ENCODE results near the gene MBD1. TPM values are rescaled to one million over a fixed set of nuclear protein-coding genes. Genes with fewer than 3 reads are reported as not detected.

Gene MBD1
- total and polyA plus RNA-seq, 2 of the 13 experiments (the other 11 are each of a cell fraction or from before 2014, with no cell fraction given): 25.5 to 28.6 TPM

- TF ChIP-seq, protein P1, sequence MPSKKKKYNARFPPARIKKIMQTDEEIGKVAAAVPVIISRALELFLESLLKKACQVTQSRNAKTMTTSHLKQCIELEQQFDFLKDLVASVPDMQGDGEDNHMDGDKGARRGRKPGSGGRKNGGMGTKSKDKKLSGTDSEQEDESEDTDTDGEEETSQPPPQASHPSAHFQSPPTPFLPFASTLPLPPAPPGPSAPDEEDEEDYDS (CRISPR knock-in tag; IDR thresholded peaks at IDR 0.05): peak; percentile 58
- TF ChIP-seq RBFOX2 (IDR thresholded peaks at IDR 0.05; ENCODE audit: low read depth, low read length) (peak; percentile 85), AGO2 (optimal IDR thresholded peaks at IDR 0.05; ENCODE audit: low read depth, low read length) (peak; percentile 91), SP2 (CRISPR knock-in tag; IDR thresholded peaks at IDR 0.05) (peak; percentile 54), ZMYM4 (CRISPR knock-in tag; IDR thresholded peaks at IDR 0.05) (peak; percentile 84), KLF16 (CRISPR knock-in tag; IDR thresholded peaks at IDR 0.05) (peak in 1 of 2 experiments; percentile 45; a peak in 1 of 4 replicates), UBTF (CRISPR knock-in tag; IDR thresholded peaks at IDR 0.05) (peak; percentile 59), RFXANK (CRISPR knock-in tag; IDR thresholded peaks at IDR 0.05) (no peak), ZEB1 (IDR thresholded peaks at IDR 0.05; ENCODE audit: insufficient replicate concordance, low read depth) (peak; percentile 92), ZSCAN29 (CRISPR knock-in tag; conservative IDR thresholded peaks at IDR 0.05) (no peak), ZNF883 (CRISPR knock-in tag; IDR thresholded peaks at IDR 0.05; ENCODE audit: not compliant biosample characterization) (peak; percentile 28), ZNF138 (CRISPR knock-in tag; IDR thresholded peaks at IDR 0.05; ENCODE audit: low read depth) (no peak), ZBTB21 (CRISPR knock-in tag; IDR thresholded peaks at IDR 0.05) (peak; percentile 73; the same call in 1 of the 2 replicates), KMT2A (CRISPR knock-in tag; IDR thresholded peaks at IDR 0.05) (peak; percentile 55; the same call in 1 of the 2 replicates), ZNF670 (CRISPR knock-in tag; IDR thresholded peaks at IDR 0.05; ENCODE audit: borderline replicate concordance) (peak; percentile 25; the same call in 1 of the 2 replicates), ZNF607 (CRISPR knock-in tag; IDR thresholded peaks at IDR 0.05; ENCODE audit: borderline replicate concordance) (no peak), YY1 (IDR thresholded peaks at IDR 0.05; ENCODE audit: insufficient read depth, insufficient replicate concordance, low read depth, low read length) (peak; percentile 100)
- TF ChIP-seq, protein P2, sequence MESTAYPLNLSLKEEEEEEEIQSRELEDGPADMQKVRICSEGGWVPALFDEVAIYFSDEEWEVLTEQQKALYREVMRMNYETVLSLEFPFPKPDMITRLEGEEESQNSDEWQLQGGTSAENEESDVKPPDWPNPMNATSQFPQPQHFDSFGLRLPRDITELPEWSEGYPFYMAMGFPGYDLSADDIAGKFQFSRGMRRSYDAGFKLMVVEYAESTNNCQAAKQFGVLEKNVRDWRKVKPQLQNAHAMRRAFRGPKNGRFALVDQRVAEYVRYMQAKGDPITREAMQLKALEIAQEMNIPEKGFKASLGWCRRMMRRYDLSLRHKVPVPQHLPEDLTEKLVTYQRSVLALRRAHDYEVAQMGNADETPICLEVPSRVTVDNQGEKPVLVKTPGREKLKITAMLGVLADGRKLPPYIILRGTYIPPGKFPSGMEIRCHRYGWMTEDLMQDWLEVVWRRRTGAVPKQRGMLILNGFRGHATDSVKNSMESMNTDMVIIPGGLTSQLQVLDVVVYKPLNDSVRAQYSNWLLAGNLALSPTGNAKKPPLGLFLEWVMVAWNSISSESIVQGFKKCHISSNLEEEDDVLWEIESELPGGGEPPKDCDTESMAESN (CRISPR knock-in tag; conservative IDR thresholded peaks at IDR 0.05): peak; percentile 97
- TF ChIP-seq, protein P3, sequence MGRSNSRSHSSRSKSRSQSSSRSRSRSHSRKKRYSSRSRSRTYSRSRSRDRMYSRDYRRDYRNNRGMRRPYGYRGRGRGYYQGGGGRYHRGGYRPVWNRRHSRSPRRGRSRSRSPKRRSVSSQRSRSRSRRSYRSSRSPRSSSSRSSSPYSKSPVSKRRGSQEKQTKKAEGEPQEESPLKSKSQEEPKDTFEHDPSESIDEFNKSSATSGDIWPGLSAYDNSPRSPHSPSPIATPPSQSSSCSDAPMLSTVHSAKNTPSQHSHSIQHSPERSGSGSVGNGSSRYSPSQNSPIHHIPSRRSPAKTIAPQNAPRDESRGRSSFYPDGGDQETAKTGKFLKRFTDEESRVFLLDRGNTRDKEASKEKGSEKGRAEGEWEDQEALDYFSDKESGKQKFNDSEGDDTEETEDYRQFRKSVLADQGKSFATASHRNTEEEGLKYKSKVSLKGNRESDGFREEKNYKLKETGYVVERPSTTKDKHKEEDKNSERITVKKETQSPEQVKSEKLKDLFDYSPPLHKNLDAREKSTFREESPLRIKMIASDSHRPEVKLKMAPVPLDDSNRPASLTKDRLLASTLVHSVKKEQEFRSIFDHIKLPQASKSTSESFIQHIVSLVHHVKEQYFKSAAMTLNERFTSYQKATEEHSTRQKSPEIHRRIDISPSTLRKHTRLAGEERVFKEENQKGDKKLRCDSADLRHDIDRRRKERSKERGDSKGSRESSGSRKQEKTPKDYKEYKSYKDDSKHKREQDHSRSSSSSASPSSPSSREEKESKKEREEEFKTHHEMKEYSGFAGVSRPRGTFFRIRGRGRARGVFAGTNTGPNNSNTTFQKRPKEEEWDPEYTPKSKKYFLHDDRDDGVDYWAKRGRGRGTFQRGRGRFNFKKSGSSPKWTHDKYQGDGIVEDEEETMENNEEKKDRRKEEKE (IDR thresholded peaks at IDR 0.05): no peak
- TF ChIP-seq, protein P4, sequence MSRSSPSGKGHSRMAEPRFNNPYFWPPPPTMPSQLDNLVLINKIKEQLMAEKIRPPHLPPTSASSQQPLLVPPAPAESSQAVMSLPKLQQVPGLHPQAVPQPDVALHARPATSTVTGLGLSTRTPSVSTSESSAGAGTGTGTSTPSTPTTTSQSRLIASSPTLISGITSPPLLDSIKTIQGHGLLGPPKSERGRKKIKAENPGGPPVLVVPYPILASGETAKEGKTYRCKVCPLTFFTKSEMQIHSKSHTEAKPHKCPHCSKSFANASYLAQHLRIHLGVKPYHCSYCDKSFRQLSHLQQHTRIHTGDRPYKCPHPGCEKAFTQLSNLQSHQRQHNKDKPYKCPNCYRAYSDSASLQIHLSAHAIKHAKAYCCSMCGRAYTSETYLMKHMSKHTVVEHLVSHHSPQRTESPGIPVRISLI (CRISPR knock-in tag; IDR thresholded peaks at IDR 0.05; ENCODE audit: borderline replicate concordance): no peak
These were observed 6.4 kb upstream of the MBD1 start, which contains the start of gene CXXC1 (continued) for GRCh38 chr18:50287441-50288347.

All from HepG2 (cell line).